K562 treated with DMSO at 1 percent for 12 hours (cell line): Measurements from ENCODE around the gene DOK7. TPM values are rescaled to one million over a fixed set of nuclear protein-coding genes. Genes with fewer than 3 reads are reported as not detected.

Experiments
- total RNA-seq: library from RNA; unstranded; fragments of 300-600 nt; gene quantifications from 2 replicates; pipeline ENCODE4 v1.2.3, GENCODE V29; 2022; ENCODE audit not compliant: insufficient read depth

The DOK7 gene
- total RNA-seq: not detected in 2 replicates

GRCh38 chr4:3462790-3463415 is at the start of gene DOK7:
Gene DOK7 (plus strand): TSS chr4:3463306. CDS start chr4:3463376, 70 bp downstream.

GRCh38 chr4:3441501-3442459 is 21.3 kb upstream of the DOK7 start, which contains the start of gene HGFAC:
Gene HGFAC (plus strand): TSS chr4:3441968. CDS start chr4:3442002, 34 bp downstream.

DNA sequence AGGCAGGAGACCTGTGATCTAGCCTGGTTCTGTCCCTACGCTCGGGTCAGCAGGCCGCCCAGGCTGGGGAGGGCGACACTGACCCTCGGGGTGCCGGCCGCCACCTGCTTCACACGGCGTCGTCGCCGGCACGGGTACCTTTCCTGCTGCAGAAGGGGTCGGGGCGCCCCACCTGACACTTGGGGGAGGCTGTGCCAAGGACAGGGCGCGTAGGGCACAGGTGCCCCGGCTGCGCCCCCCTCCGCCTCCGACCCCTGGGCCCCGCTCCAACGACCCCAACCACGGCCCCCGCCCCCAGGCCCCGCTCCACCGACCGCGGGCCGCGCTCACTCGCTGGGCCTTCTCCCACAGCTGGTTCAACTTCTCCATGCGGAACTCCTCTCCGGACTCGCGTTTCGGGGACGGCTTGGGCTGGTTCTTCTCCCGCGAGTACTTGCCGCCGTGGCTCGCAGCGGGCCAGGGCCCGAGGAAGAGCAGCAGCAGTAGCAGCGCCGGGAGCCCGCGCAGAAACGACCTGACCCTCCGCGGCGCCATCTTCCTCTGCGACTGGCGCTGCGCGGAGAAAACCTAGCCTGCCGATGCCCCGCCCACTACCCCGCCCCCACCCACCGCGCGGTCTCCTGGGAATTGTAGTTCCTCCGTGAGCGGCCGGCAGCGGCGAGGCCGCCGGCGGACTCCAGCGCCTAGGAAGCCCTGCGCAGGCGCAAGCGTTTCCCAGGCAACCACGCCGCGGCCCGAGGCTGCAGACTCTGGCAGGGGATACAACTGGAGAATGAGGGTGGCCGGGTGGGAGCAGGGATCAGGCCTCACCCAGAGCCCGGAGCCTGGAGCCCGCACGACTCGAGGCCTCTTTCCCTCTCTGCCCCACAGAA is 69.0 kb downstream of the DOK7 start, which contains the start of gene LRPAP1:
TSS of gene LRPAP1 (minus strand) at position 544 of the 872 bp plus-strand sequence. CDS start at position 534, 10 bp downstream.

Other genes with a start within 250 kb of the DOK7 start
- gene MSANTD1, start 214.1 kb upstream of the DOK7 start, total RNA-seq: 0.36 and 0.38 TPM in 2 replicates
- gene RGS12, start 170.3 kb upstream of the DOK7 start, total RNA-seq: 8.4 and 29.3 TPM in 2 replicates
- not detected in 2 replicates for gene HGFAC, start 21.3 kb upstream of the DOK7 start, total RNA-seq
- gene LRPAP1, start 69.1 kb downstream of the DOK7 start, total RNA-seq: 96.8 and 114 TPM in 2 replicates